Measurements from ENCODE around the gene SNURF.

GRCh38 chr15:24940236-24940635 lies 14.6 kb upstream of the SNURF start:
- no peak for TF ChIP-seq CTCF (IDR thresholded peaks at IDR 0.05; ENCODE audit: low read depth, low read length, poor library complexity, severe bottlenecking)
- no peak for TF ChIP-seq EZH2phosphoT487 (IDR thresholded peaks at IDR 0.05; ENCODE audit: borderline replicate concordance, low read length)

All from DOHH2 (cell line).